Lower leg skin (tissue), 3 donors: Measurements from ENCODE around the gene FKBP1B.

ENCODE experiments used
- POLR2A ChIP-seq, 2 donors: fragments of 450-650 bp; IDR thresholded peaks; one replicate each; pipeline ENCODE4 v1.6.1; 2016 to 2017; ENCODE audit warnings: antibody characterized with exemption in 2 of 2, mild to moderate bottlenecking in 1 of 2, moderate library complexity in 1 of 2
- TF ChIP-seq, protein P1 (sequence below), 3 donors: fragments of 450-650 bp; IDR thresholded peaks; one replicate each; pipeline ENCODE4 v1.5.1; 2016; ENCODE audit warnings: antibody characterized with exemption in 3 of 3, mild to moderate bottlenecking in 3 of 3, moderate library complexity in 2 of 3

DNA sequence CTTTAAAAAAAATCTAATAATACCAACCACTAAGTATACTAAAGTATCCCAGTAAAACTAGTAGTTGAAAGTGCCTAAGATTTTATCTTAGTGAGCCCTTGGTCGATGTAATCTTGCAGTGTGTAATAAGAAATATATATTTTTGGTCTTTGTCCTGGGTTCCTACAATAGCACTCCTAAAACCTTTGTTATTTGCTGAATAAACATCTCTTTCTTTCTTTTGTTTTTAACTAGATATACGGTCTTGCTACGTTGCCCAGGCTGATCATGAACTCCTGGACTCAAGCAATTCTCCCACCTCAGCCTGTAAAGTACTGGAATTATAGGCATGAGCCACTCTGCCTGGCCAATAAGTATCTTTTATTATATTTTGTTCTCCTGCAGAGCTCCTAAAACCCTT lies 37.5 kb downstream of the FKBP1B start:
- TF ChIP-seq, protein P1, sequence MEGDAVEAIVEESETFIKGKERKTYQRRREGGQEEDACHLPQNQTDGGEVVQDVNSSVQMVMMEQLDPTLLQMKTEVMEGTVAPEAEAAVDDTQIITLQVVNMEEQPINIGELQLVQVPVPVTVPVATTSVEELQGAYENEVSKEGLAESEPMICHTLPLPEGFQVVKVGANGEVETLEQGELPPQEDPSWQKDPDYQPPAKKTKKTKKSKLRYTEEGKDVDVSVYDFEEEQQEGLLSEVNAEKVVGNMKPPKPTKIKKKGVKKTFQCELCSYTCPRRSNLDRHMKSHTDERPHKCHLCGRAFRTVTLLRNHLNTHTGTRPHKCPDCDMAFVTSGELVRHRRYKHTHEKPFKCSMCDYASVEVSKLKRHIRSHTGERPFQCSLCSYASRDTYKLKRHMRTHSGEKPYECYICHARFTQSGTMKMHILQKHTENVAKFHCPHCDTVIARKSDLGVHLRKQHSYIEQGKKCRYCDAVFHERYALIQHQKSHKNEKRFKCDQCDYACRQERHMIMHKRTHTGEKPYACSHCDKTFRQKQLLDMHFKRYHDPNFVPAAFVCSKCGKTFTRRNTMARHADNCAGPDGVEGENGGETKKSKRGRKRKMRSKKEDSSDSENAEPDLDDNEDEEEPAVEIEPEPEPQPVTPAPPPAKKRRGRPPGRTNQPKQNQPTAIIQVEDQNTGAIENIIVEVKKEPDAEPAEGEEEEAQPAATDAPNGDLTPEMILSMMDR (IDR thresholded peaks at IDR 0.05) = no peak
- no peak for TF ChIP-seq POLR2A (IDR thresholded peaks at IDR 0.05)
